HG03045 (cell line): ENCODE data around the gene TLE1.
"Not testable (repeated sequence)": the region's sequence is repeated elsewhere in the genome, so short reads cannot be mapped to it uniquely, and the experiment has no call there.

Experiments used
- ATAC-seq: cut with Tn5 transposase; IDR thresholded peaks from one replicate; pipeline ENCODE4 v1.9.1; 2021; ENCODE audit warnings: mild to moderate bottlenecking, moderate library complexity; ENCODE audit not compliant: unreplicated experiment

The TLE1 gene

DNA sequence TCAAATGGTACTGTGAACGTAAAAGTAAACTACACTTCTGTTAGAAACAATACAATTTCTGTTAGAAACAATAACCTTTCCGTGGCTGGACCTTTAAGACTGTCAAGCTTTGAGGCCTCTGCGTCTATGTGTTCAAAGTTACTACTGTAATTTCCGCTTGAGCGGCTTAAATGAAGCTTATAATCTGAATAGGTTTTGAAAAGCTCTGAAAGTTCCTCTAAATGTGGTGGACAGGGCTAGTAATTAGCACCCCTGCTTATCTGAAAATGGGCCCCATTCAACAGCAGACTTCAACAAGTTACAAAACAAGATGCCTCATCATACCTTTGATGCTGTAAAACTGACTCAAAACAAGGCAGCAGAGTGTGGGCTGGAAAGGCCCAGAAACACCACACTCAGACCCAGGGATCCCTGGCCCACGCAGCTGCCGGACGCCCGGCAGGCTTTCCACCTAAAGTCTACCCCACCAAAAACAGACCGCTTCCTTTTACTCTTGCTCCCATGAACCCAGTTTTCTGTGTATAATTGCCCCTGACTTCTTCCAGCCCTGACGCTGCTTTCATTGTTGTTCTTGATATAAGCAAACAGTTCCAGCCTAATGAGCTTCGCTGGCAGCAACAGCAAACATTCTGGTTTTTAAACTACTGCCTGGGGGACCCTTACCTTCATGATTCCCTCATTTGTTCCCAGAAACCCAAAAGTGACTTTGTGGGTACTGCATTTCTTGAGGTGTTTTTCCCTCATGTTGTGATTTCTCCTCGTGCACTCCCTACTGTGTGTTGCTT is 66.7 kb downstream of the TLE1 start:
- no peak for ATAC-seq

DNA sequence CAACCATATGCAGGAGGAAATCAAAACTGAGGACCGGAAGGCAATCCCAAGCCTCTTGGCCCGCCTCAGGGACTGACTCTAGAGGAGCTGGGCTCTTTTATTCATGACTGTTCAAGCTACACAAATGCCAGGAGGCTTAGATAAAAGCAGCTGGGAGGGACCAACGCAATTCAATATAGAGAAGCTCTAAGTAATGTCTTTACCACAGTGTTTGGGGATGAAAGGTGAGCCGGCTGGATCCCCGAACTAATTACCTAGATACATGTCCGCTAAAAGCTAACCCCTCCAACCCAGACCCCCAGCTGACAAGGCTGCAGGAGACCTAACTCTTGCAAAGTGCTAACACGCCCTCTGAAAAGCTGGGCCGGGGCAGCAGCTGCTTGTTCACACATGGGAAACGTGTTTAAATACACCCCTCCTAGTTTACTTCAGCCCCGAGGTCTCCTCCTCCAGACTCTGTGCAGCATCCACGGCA is 67.5 kb downstream of the TLE1 start:
- ATAC-seq = no peak

DNA sequence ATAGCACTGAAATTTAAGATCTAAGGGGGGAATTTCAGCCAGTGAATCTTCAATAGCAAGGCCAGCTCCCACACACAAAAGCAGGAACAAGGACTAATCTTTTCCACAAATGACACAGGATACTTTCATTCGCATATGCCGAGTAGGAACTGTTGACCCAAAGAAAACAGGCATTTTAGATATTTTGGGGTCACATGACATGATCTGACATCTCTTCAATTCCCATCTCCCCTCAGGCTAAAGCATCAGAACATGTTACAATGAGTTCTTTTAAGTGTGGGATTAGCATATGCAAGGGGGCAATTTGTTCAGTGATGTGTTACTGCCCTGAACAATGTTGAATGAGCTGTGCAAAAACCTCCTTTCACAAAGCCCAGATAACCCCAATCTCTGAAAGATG is 68.2 kb downstream of the TLE1 start:
- ATAC-seq = no peak

DNA sequence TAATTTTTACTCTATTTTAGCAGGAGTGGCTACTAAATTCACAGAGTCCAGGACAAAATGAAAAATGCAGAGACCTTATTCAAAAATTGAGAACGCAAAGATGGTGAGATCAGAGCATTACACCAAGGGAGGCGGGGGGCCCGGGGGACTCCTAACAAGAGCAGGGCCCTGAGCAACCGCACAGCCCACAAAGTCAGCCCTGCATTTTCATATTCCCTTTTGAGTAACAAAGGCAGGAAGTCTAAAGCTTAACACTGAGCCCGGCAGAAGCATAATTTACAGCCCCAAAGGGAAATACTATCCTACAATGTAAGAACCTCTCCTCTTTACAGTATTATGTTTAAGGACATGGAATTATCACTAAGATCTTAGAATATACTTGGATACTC is 69.4 kb downstream of the TLE1 start:
- no peak for ATAC-seq

DNA sequence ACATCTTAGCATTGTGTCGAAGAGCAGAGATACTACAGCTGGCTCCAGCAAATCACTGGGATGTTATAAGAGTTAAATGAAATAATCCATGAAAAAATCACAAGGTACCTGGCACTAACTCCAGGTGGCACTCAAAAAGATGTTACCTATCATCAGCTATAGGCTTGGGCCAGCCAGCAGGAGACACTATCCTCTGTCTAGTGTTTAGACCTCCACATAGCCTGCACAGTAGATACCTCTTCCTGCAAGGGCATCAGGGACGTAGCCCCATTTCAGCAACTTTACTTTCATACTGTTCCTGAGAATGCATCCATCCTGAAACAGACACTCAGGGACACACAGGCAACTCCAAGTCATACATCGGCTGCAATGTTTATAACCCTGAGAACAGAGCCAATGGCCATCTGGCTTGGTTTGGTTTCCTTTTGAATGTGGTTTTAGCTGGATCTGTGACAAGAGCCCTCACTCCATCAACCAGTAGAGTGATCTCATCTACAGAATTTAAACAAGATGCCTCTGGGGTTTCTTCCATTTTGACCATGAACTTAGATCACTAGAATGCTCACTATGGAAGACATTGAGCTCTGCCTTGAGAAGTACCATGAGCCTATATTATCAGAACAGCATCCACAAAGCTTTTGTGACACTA is 69.9 kb downstream of the TLE1 start:
- no peak for ATAC-seq

DNA sequence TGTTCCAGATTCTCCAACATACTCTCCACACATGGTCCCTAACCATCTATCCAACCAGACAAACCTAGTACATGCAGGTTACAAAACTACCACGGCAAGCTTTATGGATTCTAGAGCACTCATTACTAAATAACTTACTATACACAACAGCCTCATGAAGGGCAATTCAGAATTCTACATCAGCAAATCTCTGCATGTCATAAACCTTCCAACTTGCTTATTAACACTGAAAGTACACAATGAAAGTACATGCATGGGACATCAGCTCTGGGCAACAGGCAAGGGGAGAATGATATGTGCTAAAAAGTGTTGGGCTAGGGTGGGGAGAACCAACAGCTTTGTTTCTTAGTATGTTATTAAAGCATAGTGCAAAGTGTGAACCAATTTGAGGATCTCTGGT is 70.4 kb downstream of the TLE1 start:
- no peak for ATAC-seq

DNA sequence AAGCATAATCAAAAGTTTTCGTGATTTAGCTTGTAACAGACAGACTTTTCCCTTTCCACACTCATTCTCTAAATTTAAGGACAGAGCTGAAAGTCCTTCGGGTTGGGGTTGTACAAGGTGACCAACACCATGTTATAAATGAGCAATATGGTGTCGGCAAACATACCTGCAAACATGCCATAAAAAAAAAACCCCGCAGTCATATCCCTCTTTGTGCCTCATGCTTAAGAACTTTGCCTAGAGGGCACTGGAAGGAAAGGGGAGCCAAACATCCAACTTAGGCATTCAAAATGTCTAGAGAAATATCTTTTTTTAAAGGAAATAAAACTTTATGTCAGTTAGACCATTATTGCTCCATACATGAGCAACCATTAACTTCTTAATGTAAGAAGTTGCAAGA is 73.2 kb downstream of the TLE1 start:
- ATAC-seq = no peak

DNA sequence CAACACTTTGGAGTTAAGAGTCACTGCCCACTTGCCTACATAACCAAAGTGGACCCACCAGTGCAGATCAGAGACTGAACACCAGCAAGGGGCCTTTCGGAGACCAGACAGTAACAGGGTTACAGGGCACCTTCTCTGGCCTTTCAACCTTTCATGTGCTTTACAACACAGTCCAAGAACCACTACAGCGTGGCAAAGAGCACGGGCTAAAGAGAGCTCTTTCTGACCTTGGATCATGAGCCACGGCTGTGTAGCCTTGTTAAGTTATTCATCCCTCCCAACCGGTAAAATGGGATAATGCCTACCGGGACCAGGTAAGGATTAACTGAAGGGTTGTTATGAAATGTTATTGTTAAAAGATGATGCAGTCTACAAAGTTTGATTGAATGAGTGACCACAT is 75.0 kb downstream of the TLE1 start:
- no peak for ATAC-seq

DNA sequence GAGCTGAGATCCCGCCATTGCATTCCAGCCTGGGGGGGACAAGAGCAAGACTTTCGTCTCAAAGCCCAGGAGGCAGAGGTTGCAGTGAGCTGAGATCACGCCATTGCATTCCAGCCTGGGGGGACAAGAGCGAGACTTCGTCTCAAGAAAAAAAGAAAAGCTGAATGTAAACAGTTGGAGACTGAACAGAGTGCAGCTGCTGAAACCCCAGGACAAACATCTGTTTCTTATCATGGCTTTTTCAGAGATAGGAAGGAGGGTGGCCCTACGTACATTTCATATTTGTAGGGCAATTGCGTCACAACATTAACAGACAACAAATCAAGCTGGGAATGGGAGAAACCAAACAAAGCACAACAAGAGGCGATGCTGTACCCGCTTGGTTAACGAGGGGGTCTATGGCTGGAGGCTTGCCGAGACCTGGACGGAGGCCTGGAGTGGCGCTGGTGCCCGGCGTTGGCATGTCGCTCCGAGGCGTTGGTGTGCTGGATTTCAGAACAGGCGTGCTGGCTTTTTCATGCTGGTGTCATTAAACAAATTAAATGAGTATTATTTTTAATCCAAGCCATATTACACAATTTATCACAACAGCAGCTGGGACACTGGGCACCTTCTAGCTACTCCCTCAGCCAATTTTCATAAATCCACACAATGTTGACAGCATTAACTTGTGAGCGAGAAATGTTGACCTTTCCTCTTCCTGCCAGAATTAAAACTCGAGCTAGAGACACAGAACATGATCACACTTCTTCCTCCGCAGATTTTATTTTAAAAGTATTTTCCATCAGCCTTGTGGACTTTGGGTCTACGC is 76.1 kb downstream of the TLE1 start:
- no peak for ATAC-seq

DNA sequence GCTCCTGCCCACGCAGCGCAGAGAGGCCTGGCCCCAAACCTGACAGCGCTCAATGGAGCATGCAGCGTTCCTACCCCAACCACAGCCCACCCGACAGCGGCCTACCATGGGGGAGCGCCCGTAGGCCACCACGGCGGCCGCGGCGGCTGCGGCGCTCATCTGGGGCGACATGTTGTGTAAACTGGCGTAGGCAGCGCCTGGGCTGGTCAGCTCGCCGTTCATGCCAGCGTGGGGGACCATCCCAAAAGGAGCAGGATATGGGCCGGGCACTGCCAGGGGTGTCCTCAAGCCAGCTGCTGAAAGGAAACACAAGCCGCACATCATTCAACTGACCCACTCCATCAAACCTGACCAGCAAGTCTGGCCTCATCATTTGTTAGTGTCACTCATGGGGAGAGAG is 77.7 kb downstream of the TLE1 start:
- no peak for ATAC-seq

DNA sequence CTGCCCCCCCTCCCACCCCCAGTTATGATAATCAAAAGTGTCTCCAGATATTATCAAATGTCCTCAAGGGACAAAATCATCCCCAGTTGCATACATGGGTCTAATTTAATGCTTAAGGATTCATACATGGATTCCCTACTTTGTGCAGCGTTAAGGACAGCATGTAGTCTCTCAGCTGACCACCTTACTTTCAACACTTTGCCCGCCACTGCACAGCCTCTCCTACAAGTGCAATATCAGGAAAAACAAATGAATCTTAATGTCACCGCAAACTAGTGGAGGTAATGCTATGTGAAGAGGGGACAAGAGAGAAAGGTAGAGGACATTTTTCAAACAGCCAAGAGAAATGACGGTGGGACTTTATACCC is 78.6 kb downstream of the TLE1 start:
- ATAC-seq = no peak

DNA sequence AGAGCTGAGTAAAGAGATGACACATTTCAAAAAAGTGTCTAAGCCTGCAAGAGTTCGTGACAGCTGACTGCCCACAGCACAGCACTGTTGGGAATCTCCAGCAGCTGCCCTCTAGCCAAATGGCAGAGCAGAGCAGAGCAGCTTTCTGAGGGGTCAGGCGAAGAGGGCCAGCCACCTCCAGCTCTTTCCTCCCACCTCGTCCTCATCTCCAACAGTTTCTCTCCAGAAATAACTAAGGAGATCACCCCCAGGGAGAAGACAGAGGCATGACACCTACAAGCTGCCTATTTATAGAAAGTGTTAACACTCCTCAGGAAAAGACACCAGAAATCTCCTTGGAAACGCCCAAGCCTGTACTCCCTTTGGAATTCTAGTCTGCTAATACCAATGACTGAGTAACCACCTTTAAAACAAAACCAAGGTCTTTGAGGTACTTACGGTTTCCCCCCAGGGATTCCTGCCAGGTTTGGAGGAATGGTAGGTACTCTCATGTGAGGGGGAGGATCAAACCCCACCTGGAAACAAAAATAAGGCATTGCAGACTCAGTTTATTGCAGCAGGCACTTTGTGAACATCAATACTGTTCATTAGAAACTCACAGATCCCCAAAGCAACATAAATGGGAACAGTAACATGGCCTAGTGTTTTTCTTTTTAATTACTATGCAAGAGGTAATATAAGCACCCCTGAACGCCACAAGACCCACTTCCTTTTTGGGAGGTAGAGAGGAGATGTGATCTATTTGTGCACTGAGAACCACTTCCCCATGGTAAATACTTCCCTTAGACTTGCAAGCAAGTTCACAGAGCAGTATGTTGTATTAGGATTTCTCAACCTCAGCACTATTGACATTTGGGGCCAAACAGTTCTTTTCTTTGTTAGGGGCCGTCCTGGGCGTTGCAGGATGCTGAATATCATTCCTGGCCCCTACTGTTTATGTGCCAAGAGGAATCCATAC is 79.3 kb downstream of the TLE1 start:
- no peak for ATAC-seq

DNA sequence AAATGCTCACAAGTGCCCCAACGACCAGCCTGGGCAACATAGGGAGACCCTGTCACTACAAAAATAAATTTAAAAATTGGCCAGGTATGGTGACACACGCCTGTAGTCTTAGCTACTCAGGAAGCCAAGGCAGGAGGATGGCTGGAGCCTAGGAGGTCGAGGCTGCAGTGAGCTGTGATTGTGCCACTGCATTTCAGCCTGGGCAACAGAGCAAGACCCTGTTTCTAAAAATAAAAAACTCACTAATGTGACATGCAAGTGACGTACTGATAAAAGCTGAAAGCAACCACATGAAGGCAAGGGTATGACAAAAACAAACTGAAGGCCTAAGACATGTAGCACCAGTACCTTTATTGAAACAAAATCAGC is 81.1 kb downstream of the TLE1 start:
- ATAC-seq = no peak

DNA sequence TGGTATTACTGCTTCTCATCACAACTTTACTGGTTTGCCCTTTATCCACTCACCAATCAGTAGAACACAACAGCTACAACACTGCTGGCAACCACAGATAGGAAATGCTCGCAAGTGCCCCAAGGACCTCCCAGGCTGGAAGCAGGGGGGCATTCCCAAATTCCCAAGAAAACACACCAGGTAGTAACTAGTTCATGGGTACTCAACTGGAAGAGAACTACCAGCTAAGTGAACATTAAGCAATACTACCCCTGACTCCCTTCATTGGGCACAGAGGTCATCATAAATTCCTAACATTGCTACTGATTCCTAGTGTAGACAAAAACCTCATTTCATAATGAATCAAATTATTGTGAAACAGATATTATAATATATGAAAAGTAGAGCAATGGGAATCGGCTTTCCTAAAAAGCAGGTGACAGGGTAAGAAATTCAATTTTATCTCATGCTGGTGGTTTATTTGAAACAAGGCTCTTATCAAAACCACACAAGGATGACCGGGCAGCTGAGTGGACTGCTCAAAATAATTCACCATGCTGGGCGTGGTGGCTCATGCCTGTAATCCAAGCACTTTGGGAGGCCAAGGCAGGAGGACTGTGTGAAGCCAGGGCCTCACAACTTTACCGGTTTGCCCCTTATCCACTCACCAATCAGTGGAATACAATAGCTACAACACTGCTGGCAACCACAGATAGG is 81.6 kb downstream of the TLE1 start:
- ATAC-seq = no peak

DNA sequence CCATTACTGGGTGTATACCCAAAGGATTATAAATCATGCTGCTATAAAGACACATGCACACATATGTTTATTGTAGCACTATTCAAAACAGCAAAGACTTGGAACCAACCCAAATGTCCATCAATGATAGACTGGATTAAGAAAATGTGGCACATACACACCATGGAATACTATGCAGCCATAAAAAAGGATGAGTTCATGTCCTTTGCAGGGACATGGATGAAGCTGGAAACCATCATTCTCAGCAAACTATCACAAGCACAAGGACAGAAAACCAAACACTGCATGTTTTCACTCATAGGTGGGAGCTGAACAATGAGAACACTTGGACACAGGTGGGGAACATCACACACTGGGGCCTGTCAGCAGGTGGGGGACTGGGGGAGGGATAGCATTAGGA is 83.1 kb downstream of the TLE1 start:
- not testable (repeated sequence) for ATAC-seq

DNA sequence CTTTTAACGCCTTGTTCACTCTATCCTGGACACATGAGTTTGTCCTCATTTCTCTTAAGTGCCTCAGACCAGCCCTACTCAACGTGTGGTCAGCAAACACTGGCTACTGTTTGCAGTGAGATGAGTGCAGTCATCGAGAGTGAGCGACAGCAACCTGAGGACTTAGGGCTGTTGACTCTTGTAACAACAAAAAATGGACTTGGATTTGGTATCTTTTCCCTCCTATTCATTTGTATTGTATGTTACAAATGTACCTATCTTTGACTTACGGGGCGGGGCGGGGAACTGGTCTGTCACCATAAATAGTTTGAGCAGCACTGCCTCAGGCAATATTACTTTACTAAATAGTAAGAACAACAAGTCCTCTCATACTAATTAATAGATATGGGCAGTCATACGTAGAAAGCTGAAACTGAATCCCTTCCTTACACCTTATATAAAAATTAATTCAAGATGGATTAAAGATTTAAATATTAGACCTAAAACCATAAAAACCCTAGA is 84.1 kb downstream of the TLE1 start:
- no peak for ATAC-seq

DNA sequence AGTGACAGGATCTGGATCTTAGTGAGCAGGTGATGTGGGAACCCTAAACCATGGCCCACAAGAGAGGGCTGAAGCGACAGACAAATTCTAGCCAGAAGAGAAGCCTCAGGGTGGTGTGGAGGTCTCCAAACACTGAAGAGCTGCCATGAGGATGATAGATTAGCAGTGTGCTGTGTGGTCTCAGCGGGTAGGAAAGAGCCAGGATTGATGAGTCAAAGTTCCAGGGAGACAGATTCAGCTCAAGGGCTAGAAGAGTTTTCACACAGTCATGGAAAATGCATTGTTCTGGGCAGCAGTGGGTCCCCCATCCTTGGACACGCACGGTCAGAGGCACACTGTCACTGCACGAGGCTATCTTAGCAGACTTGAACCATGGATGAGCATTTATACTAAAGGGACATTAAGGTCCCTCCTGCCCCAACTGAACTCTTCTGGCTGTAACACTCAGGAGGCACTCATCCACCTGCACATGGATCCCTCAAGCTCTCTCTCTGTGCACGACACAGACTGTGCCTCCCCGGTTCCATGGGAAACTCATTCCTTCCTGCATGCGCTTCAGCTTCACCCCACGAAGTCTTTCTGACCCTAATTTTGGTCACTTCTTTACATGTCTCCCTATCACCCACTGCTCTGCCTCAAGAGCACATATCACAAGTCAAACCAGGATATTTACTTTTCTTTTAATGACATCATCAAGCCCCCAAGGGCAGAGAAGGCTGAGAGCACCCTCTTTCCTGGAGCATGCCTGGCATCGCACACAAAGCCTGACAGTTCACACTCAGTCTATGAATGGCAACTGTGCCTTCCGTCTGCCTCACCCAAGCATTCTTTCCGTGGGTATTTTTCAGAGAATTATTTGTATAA is 84.8 kb downstream of the TLE1 start:
- ATAC-seq = no peak

DNA sequence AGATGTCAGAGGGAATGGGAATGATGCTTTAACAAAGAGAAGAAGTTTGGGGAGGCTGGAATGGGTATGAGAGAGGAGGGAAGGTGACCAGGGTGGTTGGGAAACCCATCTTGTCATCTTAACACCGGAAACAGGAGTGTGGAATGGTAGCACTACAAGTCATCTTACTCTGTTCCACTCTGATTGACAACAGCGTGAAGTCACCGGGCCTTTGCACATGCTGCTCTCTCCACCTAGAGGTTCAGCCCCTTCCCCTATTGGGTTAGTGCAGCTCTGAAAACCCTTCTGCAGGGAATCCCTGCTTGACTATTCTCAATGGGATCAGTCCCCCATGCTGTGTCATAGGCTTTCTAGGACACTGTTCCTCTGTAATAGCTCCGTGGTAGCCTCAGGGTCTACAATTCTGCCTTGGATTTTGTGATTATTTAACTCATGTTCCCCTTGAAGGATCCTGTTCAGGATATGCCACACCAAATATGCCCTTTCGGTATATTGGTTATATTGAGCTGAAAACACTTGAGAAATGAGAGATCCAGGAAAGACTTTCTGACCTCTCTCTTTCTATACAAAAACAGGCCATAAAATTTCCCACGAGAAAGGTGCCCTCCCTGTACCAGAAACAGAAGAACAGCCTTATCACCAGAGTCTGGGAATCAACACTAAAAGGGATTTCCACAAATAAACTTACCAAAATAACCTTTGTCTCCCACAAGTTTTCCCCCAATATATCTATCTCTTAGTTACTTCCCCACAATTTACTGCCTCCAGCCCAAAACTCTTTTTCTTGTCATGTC is 86.3 kb downstream of the TLE1 start:
- ATAC-seq = no peak
